Stimulated activated CD4-positive, alpha-beta T cell treated with anti-CD3 and anti-CD28 coated beads, Interleukin-4, amount 100 ng/mL, for 1 hour (primary cell): ENCODE measurements around the gene BPIFA3.

Experiments used
- DNase-seq: peaks from one replicate; pipeline ENCODE4 v3.0.0-alpha.2; 2020

BPIFA3 gene

GRCh38 chr20:33229843-33230242, 12.7 kb downstream of the BPIFA3 start:
- no peak for DNase-seq

DNA sequence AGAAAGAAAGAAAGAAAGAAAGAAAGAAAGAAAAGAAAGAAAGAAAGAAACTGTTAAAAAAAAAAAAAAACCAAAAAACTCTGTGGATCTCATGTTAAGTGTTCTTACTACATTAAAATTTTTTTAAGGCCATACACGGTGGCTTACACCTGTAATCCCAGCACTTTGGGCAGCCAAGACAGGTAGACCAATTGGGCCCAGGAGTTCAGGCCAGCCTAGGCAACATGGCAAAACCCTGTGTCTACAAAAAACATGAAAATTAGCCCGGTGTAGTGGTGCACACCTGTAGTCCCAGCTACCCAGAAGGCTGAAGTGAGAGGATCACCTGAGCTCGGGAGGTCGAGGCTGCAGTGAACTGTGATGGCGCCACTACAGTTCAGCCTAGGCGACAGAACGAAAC, 14.1 kb downstream of the BPIFA3 start:
- DNase-seq = no peak

- no peak for DNase-seq
Measured at GRCh38 chr20:33232486-33233072, 15.4 kb downstream of the BPIFA3 start.

DNA sequence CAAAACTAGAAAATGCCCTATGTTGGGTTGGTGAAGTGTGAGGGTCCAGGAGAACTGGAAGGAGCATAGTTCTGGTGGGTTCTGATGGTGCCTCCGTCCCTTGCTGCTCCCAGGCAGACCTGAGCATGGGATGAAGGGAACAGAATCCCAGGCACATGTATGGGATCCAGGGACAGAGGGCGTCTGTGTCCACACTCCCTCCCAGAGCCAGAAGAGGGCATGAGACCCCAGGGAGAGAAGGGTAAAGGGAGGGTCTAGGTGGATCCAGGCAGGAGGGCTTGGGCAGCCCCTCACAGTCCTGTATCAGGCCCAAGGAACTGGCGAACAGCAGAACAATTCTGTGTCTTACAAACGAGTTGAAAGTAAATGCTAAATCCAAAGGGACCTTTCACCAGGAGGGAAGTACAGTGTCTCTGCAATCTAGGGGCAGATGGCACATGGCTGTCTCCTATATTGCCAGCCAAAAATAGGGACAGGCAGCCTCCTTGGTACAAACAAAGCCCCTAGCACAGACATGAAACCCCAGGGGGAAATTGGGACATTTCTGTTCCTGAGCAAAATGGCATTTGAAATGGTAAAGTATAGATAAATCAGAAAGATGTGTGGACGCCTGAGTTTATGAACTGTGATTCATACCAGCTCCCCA, 16.1 kb downstream of the BPIFA3 start:
- DNase-seq = no peak

DNA sequence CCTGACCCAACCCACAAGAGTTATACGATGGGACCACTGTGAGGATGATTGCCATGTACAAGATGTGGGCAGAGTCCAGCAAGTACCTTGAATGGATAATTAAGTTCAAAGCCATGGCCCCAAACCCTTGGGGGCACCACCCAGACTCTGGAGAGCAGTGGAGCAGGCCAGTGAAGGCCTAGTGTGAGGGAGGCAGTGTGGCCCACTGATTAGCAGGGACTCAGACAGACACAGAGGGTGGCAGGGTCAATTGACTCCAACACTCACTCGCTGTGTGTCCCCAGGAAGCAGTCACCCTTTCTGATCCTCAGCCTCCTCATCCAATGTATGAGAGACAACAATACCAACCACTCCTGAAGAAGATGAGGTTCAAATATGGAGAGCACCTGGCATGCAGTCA, 16.9 kb downstream of the BPIFA3 start:
- DNase-seq = no peak

- DNase-seq = no peak
Measured at GRCh38 chr20:33235696-33236095, 18.5 kb downstream of the BPIFA3 start, which contains the start of gene BPIFA1. BPIFA1 (plus strand) TSS chr20:33235996; CDS start chr20:33237712, 1,716 bp downstream.

DNA sequence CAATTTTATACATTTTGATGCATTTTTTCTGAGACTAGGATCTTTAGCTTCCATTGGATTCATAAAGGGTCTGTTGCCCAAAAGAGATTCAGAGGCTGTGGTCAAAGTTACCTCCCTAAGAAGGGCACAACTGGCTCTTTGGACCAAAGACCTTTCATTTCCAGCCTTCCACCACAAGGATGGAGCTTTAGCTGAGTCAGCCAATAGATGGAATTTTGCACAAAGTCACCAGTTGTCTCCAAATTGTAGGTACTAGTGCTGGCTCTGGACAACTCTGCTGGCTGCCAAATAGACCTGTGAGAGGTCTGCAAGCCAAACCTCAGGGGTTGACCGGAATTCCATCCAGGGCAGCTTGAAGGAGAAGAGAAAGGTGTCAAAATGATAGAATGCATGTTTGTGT, 19.2 kb downstream of the BPIFA3 start:
- no peak for DNase-seq

GRCh38 chr20:33237989-33238388, 20.8 kb downstream of the BPIFA3 start:
- DNase-seq = no peak

- DNase-seq = no peak
Measured at GRCh38 chr20:33239418-33239817, 22.3 kb downstream of the BPIFA3 start.

- no peak for DNase-seq
Measured at GRCh38 chr20:33239979-33240736, 23.0 kb downstream of the BPIFA3 start.

DNA sequence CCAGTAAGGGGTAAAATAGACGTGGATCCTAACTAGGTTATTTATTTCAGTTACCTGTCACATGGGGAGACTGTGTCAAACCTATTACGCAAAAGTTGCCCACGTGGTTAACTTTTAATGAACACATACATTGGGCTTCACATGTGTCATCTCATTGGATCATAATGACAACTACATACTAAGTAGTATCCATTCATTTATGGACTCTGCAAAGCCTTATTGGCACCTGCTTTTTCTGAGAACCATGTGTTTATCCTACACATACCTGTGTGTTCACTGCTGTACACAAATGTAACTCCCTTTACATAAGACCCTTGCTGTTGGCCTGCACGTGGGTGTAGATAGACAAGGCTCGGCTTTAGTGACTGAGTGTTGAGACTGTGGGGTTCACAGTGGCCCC, 23.8 kb downstream of the BPIFA3 start:
- DNase-seq = no peak

GRCh38 chr20:33242319-33243100, 25.4 kb downstream of the BPIFA3 start:
- DNase-seq = no peak

DNA sequence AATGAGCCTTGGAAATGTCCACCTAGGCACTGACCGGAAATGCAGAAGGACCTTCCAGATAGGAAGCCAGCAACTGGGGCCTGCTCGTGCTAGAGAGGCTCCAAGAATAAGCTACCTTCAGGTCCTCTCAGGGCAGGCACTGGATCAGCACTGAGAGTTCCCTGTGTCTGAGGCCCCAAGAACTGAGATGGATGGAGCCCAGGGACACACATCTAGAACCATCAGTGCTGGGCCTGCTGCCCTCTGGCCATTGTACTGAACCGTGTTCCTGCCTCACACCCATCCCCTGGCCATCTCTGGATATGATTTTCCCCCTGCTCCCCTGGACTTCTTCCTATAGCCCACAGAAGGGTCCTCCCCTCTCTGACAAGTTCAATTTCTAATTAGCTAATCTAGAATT, 28.9 kb downstream of the BPIFA3 start:
- DNase-seq = no peak

DNA sequence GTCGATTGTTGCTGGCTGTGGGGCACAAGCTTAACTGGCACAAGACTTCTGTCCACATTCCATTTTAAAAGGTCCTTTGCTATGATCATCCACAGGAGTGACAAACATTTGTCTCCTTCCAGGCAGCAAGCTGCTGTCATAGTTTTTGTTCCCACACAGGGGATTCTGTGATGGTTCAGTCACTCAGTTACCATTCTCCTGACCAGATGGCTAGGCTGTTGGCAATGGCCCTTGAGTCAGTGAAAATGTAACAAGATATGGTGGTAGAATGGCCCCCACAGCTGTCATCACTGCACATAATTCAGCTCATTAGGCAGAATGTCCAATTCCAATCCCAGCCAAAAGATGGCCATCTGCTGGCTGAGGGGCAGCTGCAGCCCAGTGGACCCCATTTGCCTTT, 32.3 kb downstream of the BPIFA3 start:
- no peak for DNase-seq

GRCh38 chr20:33250666-33251065, 33.5 kb downstream of the BPIFA3 start:
- DNase-seq = no peak

DNA sequence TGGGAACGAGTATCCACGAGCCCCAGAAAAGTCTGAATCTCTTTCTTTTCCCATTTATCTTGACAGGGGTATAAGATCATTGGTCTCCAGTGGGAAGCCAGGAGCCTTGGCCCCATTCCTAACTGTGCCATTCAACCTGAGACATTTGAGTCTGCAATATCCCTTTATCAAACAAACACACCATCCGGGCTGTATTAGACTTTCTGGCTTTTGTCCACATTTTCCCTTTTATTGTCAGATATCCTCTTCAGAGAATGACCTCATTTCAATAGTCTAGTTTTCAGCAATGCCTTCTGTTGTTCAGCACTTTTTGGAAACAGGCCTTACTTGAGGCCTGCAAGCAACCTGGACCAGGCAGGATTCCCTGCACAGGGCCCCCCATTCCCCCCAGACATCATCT, 34.3 kb downstream of the BPIFA3 start:
- DNase-seq = no peak

DNA sequence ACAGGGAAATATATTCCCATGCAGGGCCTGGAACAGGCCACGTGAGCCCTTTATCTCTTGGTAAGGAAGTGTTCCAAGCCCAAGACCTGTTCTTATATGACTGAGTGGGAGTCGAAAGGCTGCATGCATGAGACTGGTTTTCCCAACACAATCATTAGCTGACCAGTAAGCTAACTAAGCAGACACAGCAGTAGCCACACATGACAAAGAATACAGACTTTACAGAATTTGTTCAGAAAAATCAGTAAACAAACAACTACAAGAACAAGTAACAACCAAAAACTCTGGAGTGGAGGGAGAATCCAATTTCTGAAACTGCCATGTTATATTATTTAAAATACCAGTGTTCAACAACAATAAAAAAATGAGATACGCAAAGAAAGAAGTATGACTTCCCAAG, 35.3 kb downstream of the BPIFA3 start:
- no peak for DNase-seq

DNA sequence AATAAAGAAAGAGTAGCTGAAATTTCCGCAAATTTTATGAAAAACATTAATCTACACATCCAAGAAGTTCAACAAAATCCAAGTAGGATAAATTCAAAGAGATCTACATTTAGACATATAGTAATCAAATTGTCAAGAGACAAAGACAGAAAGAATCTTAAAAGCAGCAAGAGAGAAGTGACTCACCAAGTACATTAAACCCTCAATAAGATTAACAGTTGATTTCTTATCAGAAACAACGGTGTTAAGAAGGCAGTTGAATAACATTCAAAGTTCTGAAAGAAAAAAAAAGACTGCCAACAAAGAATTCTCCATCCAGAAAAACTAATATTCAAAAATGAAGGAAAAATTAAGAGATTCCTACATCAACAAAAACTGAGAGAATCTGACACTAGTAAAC, 37.9 kb downstream of the BPIFA3 start:
- DNase-seq = no peak

DNA sequence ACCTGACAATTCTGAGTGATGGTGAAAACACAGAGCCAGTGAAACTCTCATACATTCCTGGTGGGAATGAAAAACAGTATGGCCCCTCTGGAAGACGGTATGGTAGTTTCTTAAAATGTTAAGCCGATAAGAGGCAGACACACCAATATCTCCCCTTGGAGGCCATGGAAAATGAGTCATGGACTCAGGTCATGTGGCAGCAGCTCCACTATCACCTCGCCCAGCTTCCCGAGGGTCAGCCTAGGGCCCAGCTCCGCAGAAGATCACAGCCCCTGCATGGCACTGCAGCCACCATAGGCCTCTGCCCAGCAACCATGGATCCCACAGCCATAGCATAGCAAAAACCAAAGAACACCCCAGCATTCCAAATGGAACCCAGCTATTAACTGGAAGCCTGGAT, 40.1 kb downstream of the BPIFA3 start:
- DNase-seq = no peak

GRCh38 chr20:33259371-33259770, 42.2 kb downstream of the BPIFA3 start:
- DNase-seq = no peak

DNA sequence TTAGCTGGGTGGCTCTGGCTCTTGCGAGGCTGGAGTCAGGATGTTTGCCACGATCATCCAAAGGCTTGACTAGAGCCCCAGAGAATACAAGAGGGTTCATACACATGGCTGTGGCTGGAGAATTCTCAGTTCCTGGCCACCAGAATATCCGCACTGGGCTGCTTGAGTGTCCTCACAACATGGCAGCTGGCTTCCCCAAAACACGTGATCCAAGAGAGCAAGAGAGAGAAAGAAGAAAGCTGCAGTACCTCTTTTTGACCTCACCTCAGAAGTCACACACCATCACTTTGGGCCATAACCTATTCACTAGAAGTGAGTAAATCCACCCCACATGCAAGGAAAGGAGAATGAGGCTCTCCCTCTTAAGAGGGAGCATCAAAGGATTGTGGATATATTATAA, 44.3 kb downstream of the BPIFA3 start:
- no peak for DNase-seq

DNA sequence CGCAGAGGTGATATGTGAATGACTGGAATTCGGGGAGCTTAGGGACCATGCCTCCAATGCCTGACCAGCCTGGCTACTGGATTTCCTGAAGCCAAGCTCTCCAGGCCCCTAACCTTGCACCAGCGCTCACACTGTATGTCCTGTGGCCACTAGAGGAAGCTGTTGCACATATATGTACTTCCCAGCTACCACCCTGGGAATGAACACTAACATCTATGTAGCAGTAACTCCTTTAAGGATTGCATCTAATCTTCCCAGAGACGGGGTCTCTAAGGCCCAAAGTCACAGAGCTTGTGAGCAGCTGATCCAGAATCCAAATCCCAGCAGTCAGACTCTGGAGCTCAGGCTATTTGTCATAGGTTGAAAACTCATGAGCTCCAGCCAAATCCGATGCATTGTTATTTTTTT, 45.5 kb downstream of the BPIFA3 start:
- no peak for DNase-seq

- DNase-seq = no peak
Measured at GRCh38 chr20:33263784-33264183, 46.6 kb downstream of the BPIFA3 start.

GRCh38 chr20:33267701-33268100, 50.5 kb downstream of the BPIFA3 start:
- DNase-seq = no peak
